Right atrium auricular region (tissue), 2 donors: Measurements from ENCODE around the gene DUS2. TPM values are rescaled to one million over a fixed set of nuclear protein-coding genes. Genes with fewer than 3 reads are reported as not detected.
"Not testable (repeated sequence)": the region's sequence is repeated elsewhere in the genome, so short reads cannot be mapped to it uniquely, and the experiment has no call there.

ENCODE experiments used
- DNase-seq: peaks from one replicate; pipeline ENCODE4 v3.0.0-alpha.2; 2019; ENCODE audit warnings: low spot score
- H3K27ac ChIP-seq, 2 donors: fragments of 200-600 bp; sonication (generic); 1 replicate in 1 of 2; 2 replicates in 1 of 2; pipeline ENCODE4 v1.5.1; 2016 to 2019
- H3K27me3 ChIP-seq, 2 donors: fragments of 200-600 bp; sonication (generic); one replicate each; pipeline versions ENCODE4 v1.5.1 to v1.6.0; 2017 to 2019
- H3K36me3 ChIP-seq: fragments of 200-600 bp; sonication (generic); one replicate; pipeline ENCODE4 v1.5.1; 2016
- H3K4me1 ChIP-seq, 2 donors: fragments of 200-600 bp; sonication (generic); one replicate each; pipeline versions ENCODE4 v1.5.1 to v1.6.0; 2017 to 2019
- H3K4me3 ChIP-seq, 2 donors: fragments of 200-600 bp; sonication (generic); 1 replicate in 1 of 2; 2 replicates in 1 of 2; pipeline ENCODE4 v1.5.1; 2017 to 2019; ENCODE audit warnings: mild to moderate bottlenecking in 1 of 2, moderate library complexity in 1 of 2
- H3K9me3 ChIP-seq, 2 donors: fragments of 200-600 bp; sonication (generic); one replicate each; pipeline ENCODE4 v1.5.1; 2019
- CTCF ChIP-seq, 2 donors: fragments of 200-600 bp; sonication (generic); IDR thresholded peaks; one replicate each; pipeline ENCODE4 v1.5.1; 2019; ENCODE audit warnings: antibody characterized with exemption in 2 of 2
- total RNA-seq, 2 donors: library from RNA; depleted of rRNA; stranded (reverse); fragments of >200 nt; gene quantifications; one replicate each; pipeline ENCODE4 v1.1.0, GENCODE V29; 2016

Gene DUS2
- total RNA-seq, 2 donors from 2014 or later: 4.5 to 4.9 TPM

GRCh38 chr16:67989322-67990017 lies 33.6 kb upstream of the DUS2 start:
- Histone ChIP-seq H3K4me1 (peaks cover 0 to 26% of the 10 kb centered on the region in 2 donors), H3K4me3 (no peak overlapping the region), H3K27ac (no peak overlapping the region), H3K27me3 (no peaks in the 10 kb centered on the region), H3K9me3 (no peaks in the 10 kb centered on the region), H3K36me3 (no peaks in the 10 kb centered on the region)
- no peak for TF ChIP-seq CTCF (IDR thresholded peaks at IDR 0.05)
- no peak for DNase-seq

- H3K27me3 ChIP-seq: no peaks in the 10 kb centered on the region
- H3K27ac ChIP-seq: no peak overlapping the region
- no peaks in the 10 kb centered on the region for H3K9me3 ChIP-seq
- no peaks in the 10 kb centered on the region for H3K36me3 ChIP-seq
- TF ChIP-seq CTCF (IDR thresholded peaks at IDR 0.05): no peak
- H3K4me1 ChIP-seq: peaks cover 0 to 21% of the 10 kb centered on the region in 2 donors
- H3K4me3 ChIP-seq: no peak overlapping the region
- DNase-seq: no peak
Observed at GRCh38 chr16:67990018-67990386, 33.1 kb upstream of the DUS2 start.

- TF ChIP-seq CTCF (IDR thresholded peaks at IDR 0.05): no peak
- DNase-seq: no peak
- Histone ChIP-seq H3K9me3 (no peaks in the 10 kb centered on the region), H3K4me3 (peak overlapping the region in 1 of 2 donors; percentile 44), H3K4me1 (peaks cover 0 to 13% of the 10 kb centered on the region in 2 donors), H3K36me3 (no peaks in the 10 kb centered on the region), H3K27ac (peak overlapping the region in 1 of 2 donors; percentile 79), H3K27me3 (no peaks in the 10 kb centered on the region)
Observed at GRCh38 chr16:67992661-67993206, 30.4 kb upstream of the DUS2 start.

GRCh38 chr16:67993207-67994039 lies 29.7 kb upstream of the DUS2 start:
- Histone ChIP-seq H3K27ac (peak overlapping the region; percentile 67 to 79), H3K27me3 (no peaks in the 10 kb centered on the region), H3K9me3 (no peaks in the 10 kb centered on the region), H3K4me3 (peak overlapping the region; percentile 26 to 44), H3K36me3 (no peaks in the 10 kb centered on the region), H3K4me1 (peaks cover 0 to 13% of the 10 kb centered on the region in 2 donors)
- TF ChIP-seq CTCF (IDR thresholded peaks at IDR 0.05): peak; percentile 100
- peak; percentile 79 for DNase-seq

- not testable (repeated sequence) for H3K4me3 ChIP-seq
Observed at GRCh38 chr16:67994040-67994408, 29.1 kb upstream of the DUS2 start.

GRCh38 chr16:67995423-67995822 lies 27.7 kb upstream of the DUS2 start:
- no peak for TF ChIP-seq CTCF (IDR thresholded peaks at IDR 0.05)
- Histone ChIP-seq H3K4me3 (no peak overlapping the region), H3K4me1 (peaks cover 0 to 19% of the 10 kb centered on the region in 2 donors), H3K36me3 (no peaks in the 10 kb centered on the region), H3K9me3 (no peaks in the 10 kb centered on the region), H3K27ac (no peak overlapping the region), H3K27me3 (no peaks in the 10 kb centered on the region)
- no peak for DNase-seq

More at GRCh38 chr16:67994040-67994408, 29.1 kb upstream of the DUS2 start:
- peaks cover 0 to 13% of the 10 kb centered on the region in 2 donors for H3K4me1 ChIP-seq
- H3K27me3 ChIP-seq, H3K9me3 ChIP-seq, H3K36me3 ChIP-seq, DNase-seq: not testable (repeated sequence)
- peak overlapping the region; percentile 67 to 79 for H3K27ac ChIP-seq
